Activated CD4-positive, alpha-beta T cell treated with anti-CD3 and anti-CD28 coated beads, Interleukin-10, Interleukin-2, amounts not matched to agents 100 ng/mL and 50 ng/mL, durations not matched to agents 16 hours and 8 hours (primary cell): ENCODE results near the gene NEMP1.
"Not testable (repeated sequence)": the region's sequence is repeated elsewhere in the genome, so short reads cannot be mapped to it uniquely, and the experiment has no call there.

Experiments used
- DNase-seq: peaks from one replicate; pipeline ENCODE4 v3.0.0-alpha.2; 2020

NEMP1 gene

DNA sequence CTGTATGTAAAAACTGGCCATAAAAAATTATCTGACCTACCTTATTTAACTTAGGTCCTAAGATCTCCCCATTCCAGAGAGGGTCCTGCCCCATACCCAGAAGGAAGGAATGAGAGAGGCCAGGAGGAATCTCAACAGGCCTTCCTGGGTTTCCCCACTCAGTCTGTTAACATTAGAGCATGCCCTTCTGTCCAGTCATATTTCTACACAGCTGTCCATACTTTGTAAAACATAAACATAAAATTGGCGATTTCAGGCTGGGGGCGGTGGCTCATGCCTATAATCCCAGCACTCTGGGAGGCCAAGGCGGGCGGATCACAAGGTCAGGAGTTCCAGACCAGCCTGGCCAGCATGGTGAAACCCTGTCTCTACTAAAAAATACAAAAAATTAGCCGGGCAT is 56.3 kb downstream of the NEMP1 start:
- not testable (repeated sequence) for DNase-seq

DNA sequence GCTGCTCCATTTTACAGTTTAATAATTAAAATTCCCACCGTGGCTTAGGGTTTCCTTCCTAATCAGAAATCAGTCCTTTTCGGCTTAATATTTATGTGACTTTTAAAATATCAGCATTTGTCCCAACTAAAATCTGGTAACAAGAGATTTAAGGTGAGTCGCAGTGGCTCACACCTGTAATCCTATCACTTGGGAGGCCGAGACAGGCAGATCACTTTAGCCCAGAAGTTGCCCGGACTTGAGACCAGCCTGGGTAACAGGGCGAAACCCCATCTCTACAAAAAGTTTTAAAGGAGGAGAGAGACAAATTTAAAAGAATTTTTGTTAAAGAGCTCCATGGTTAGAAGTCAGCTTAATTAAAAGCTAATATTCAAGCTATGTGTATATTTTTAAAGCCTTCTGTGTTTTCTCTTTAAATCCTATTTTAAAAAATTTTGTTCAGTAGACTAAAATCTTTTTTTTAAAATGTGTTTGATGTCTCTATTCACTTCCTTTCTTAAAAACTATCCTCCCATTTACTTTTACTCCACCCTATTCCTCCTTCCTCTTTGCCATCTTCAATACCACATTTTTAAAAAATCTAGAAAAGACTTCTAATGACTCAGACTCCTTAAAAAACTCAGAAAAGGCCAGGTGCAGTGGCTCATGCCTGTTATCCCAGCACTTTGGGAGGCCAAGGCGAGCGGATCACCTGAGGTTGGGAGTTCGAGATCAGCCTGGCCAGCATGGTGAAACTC is 58.4 kb downstream of the NEMP1 start:
- DNase-seq, result no peak

GRCh38 chr12:57018906-57019305 is 59.7 kb downstream of the NEMP1 start:
- no peak for DNase-seq

DNA sequence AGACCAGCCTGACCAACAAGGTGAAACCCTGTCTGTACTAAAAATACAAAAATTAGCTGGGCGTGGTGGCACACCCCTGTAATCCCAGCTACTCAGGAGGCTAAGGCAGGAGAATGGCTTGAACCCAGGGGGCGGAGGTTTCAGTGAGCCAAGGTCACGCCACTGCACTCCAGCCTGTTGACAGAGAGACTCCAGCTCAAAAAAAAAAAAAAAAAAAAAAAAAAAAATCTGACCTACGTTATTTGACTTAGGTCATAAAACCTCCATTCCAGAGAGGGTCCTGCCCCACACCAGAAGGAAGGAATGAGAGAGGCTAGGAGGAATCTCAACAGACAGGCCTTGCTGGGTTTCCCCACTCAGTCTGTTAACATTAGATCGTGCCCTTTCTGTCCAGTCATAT is 60.2 kb downstream of the NEMP1 start:
- DNase-seq, result not testable (repeated sequence)

DNA sequence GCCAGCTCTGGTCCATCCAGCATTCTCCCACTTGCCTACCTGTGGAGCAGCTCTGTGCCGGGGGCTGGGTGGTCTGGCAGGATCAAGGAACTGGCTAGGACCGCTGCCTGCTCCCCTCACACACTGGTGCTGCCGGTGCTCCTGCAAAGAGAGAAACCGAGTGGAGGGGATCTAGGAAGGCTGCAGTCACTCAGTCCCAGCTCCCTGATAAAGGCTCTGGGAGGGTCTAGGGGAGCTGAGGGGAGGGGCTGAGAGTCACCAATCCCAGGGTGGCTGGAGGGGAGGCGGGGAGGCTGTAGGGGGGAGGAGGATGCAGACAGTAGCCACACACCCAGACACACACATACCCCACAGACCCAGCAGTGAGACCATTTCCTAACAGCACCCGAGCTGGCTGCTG is 62.2 kb downstream of the NEMP1 start, which contains the start of gene TAC3:
TSS of gene TAC3 (minus strand) at position 182 of the 400 bp plus-strand sequence. CDS start 732 bp downstream, outside the sequence.
- no peak for DNase-seq

- no peak for DNase-seq
These were observed 65.8 kb downstream of the NEMP1 start for GRCh38 chr12:57012600-57013465.

DNA sequence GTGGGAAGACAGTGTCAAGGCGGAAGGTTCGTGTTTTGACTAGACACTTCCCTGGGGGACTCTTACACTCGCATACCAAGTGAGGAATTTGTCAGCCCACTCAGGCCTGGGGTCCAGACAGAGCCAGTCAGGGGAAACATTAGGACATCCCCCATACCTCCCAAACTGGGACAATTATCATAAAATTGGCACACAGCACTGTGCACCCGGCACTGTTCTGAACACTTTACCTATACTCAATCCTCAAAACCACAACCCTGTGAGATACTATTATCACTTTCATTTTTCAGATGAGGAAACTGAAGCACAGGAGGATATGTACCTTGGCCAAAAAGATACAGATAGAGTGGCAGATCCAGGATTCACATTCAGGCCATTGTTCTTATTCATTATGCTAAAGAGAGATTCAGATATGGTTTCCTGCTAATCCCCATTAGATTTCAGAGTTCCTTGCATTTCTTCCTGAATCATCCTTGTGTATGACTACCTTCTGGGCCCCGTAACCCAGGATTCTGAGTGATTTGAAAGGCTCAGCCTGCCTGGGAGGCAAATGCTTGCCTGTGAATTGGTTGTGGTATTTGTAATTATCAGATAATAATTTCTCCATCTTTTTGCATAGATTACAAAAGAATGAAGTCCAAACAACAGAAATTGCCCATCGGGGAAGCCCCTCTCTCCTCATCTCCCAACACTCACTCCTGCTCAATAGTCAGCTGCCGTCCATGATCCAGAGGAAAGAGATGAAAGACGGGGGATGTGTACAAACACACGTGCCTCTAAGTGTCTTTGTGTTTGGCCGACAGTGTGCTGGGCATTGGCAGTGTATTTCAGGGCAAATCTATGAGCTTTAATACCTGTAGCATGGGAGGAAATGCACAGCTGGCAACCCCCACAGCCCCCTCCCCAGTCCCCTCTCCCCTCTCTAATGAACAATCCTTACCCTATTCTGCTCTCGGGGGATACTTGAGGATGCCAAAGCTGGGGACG is 66.9 kb downstream of the NEMP1 start:
- peak; percentile 55 for DNase-seq

GRCh38 chr12:57010627-57011247 is 67.9 kb downstream of the NEMP1 start:
- no peak for DNase-seq

DNA sequence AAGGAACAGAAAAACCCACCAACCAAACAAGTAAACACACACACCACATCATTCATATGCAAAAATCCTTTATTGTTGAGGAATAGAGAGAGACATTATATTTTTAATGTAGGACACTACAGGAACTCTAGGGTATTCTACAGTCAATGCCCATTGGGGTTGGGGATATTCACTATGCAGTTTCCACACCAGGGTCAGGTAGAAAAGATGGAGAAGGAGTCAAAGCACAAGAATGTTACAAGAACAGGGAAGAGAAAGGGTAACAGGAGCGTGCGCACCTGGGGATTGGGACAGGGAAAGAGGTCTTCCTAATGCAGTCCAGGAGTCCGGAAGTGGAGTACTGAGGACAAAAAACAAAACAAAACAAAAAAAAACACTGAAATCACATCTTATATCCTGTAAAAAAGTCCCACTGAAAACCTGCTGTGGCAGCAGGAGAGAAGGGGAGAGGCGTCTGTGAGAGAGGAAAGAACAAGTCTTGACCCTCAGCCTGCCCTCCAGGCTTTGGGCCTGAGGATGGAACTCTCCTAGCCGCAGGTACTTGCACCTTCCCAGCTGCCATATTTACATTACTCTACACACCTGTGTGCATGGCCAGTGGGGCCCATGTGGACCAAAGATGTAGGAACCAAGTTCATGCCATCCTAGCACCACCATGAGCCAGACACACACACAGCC is 68.5 kb downstream of the NEMP1 start:
- DNase-seq, result no peak

- DNase-seq, result peak; percentile 68
These were observed 70.4 kb downstream of the NEMP1 start for GRCh38 chr12:57008178-57008577.

GRCh38 chr12:57006809-57007475 is 71.6 kb downstream of the NEMP1 start:
- DNase-seq, result no peak

DNA sequence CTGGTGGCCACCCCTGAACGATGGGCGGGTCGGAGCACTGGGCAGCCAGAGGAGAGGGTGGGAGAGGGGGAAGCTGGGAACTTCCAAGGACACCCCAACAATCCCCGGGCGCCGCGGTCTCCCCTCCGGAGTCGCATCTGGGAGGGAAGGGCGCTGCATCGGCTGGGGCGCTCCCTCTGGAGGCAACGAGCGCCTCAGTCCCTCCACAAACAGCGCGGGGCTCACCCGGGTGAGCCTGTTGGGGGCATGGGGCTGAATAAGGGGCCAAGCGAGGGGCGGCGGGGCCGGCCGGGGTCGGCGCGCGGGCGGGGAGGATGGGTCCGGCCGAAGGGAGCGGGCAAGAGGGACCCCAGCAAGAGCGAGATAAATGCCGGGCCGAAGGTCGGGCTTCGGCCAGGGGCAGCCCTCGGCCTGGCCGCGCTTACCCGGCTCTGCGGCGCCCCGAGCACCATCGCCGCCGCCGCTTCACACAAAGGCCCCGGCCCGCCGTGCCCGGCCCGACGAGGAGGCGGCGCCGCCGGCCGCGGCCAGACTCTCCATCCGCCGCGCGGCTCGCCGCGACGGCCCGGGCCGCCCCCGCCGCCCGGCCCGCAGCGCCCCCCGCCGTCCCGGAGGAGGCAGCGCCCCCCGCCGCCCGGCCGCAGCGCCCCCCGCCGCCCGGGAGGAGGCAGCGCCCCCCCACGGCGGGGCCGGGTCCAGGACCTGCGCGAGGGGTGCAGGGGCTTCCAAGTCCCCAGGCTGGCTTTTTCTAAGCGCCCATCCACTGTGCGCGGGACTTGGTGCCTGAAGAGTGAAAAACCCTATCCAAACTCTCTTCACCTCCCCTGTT is 72.4 kb downstream of the NEMP1 start, which contains the start of gene ZBTB39:
TSS of gene ZBTB39 (minus strand) at position 567 of the 829 bp plus-strand sequence. CDS start 1,629 bp downstream, outside the sequence.
- peak; percentile 77 for DNase-seq
